DOHH2 (cell line): ENCODE measurements around the gene NAA30.

Source experiments
- H3F3A ChIP-seq: fragments of 200-600 bp; sonication (generic), shearing (Covaris generic); 2 replicates; pipeline ENCODE4 v1.6.0; 2016; ENCODE audit warnings: antibody characterized with exemption, mild to moderate bottlenecking; ENCODE audit not compliant: control insufficient read depth, insufficient read depth
- H3K27ac ChIP-seq: fragments of 200-600 bp; sonication (generic); 2 replicates; pipeline ENCODE4 v1.5.1; 2014; ENCODE audit warnings: low read depth, mild to moderate bottlenecking, low read length, moderate library complexity
- H3K27me3 ChIP-seq: fragments of 200-600 bp; sonication (generic); 2 replicates; pipeline ENCODE4 v1.6.1; 2014; ENCODE audit warnings: mild to moderate bottlenecking, low read length, mixed read lengths; ENCODE audit not compliant: control insufficient read depth
- H3K36me3 ChIP-seq: fragments of 200-600 bp; sonication (generic); 2 replicates; pipeline ENCODE4 v1.6.1; 2014; ENCODE audit warnings: mild to moderate bottlenecking, low read length, moderate library complexity, mixed read lengths; ENCODE audit not compliant: control insufficient read depth
- H3K4me1 ChIP-seq: fragments of 200-600 bp; sonication (generic); 2 replicates; pipeline ENCODE4 v1.6.1; 2014; ENCODE audit warnings: mild to moderate bottlenecking, low read length, mixed read lengths; ENCODE audit not compliant: control insufficient read depth
- H3K4me2 ChIP-seq: fragments of 200-600 bp; sonication (generic); 2 replicates; pipeline ENCODE4 v1.6.0; 2014; ENCODE audit warnings: mild to moderate bottlenecking, low read length, moderate library complexity
- H3K4me3 ChIP-seq: fragments of 200-600 bp; sonication (generic); 2 replicates; pipeline ENCODE4 v1.5.1; 2014; ENCODE audit warnings: mild to moderate bottlenecking, low read length, mixed read lengths
- H3K79me2 ChIP-seq: fragments of 200-600 bp; sonication (generic); 2 replicates; pipeline ENCODE4 v1.6.1; 2014; ENCODE audit warnings: mild to moderate bottlenecking, low read length, mixed read lengths; ENCODE audit not compliant: control insufficient read depth
- H3K9me2 ChIP-seq: fragments of 200-600 bp; sonication (generic); replicated peaks from 2 replicates; pipeline ENCODE4 v1.6.1; 2014; ENCODE audit warnings: mild to moderate bottlenecking, low read length, mixed read lengths; ENCODE audit not compliant: control insufficient read depth
- H3K9me3 ChIP-seq: fragments of 200-600 bp; sonication (generic); 2 replicates; pipeline ENCODE4 v1.6.1; 2014; ENCODE audit warnings: antibody characterized with exemption, low read length, mixed read lengths; ENCODE audit not compliant: control insufficient read depth, insufficient read depth
- H4K20me1 ChIP-seq: fragments of 200-600 bp; sonication (generic); 2 replicates; pipeline ENCODE4 v1.6.0; 2014; ENCODE audit warnings: low read depth, mild to moderate bottlenecking, antibody characterized with exemption, low read length, moderate library complexity; ENCODE audit not compliant: control insufficient read depth, insufficient read depth
- EZH2phosphoT487 ChIP-seq: fragments of 200-600 bp; sonication (generic); IDR thresholded peaks from 2 replicates; pipeline ENCODE4 v1.6.1; 2017; ENCODE audit warnings: borderline replicate concordance, mild to moderate bottlenecking, antibody characterized with exemption, low read length, moderate library complexity, mixed read lengths
- TF ChIP-seq, protein P1 (sequence below): fragments of 200-600 bp; sonication (generic); IDR thresholded peaks from one replicate; pipeline ENCODE4 v1.5.1; 2014; ENCODE audit warnings: antibody characterized with exemption, mild to moderate bottlenecking, low read depth, low read length; ENCODE audit not compliant: poor library complexity, severe bottlenecking

The NAA30 gene

DNA sequence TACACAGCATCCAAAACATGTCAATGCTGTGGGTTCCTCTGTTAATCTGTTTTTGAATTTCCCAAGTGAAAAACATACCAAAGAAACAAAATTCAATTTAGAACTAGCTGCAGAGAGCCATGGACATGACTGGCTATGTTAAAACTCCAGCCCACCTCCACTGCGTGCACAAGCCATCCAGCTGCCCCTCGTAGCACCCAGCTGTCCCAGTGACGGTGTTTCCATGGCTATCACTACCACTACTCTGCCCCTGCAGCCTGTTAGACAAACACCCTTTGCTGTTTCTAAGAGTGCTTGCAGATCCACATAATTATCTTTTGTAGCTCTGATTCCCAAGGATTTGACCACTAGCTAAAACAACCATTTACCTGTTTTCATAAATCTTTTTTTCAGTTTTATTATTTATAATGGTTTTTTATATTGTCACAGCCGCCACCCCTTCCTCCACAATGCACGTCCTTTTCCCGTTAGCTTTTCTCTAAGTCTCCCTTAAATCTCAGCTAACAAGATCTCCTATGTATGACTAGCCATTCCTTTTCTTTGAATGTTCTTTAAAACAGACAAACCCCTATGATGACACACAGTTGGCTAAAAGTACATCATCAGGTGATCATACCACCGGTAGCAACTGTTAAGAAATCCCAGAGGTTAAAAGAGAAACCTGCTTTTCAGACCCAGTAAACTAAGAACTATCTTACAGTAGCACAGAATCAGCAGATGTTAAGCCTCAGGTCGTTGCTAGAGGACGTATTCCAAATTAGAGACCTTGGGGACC lies 37.8 kb upstream of the NAA30 start:
- H3K36me3 ChIP-seq, result no peaks in the 10 kb centered on the region
- H3K27ac ChIP-seq, result no peak overlapping the region
- no peaks in the 10 kb centered on the region for H4K20me1 ChIP-seq
- no peak overlapping the region for H3K4me2 ChIP-seq
- H3K4me1 ChIP-seq, result no peaks in the 10 kb centered on the region
- no peaks in the 10 kb centered on the region for H3K9me2 ChIP-seq
- H3K9me3 ChIP-seq, result no peaks in the 10 kb centered on the region
- no peaks in the 10 kb centered on the region for H3K27me3 ChIP-seq
- no peak overlapping the region for H3K4me3 ChIP-seq
- no peaks in the 10 kb centered on the region for H3F3A ChIP-seq
- no peaks in the 10 kb centered on the region for H3K79me2 ChIP-seq
- TF ChIP-seq EZH2phosphoT487, result no peak
- TF ChIP-seq, protein P1, sequence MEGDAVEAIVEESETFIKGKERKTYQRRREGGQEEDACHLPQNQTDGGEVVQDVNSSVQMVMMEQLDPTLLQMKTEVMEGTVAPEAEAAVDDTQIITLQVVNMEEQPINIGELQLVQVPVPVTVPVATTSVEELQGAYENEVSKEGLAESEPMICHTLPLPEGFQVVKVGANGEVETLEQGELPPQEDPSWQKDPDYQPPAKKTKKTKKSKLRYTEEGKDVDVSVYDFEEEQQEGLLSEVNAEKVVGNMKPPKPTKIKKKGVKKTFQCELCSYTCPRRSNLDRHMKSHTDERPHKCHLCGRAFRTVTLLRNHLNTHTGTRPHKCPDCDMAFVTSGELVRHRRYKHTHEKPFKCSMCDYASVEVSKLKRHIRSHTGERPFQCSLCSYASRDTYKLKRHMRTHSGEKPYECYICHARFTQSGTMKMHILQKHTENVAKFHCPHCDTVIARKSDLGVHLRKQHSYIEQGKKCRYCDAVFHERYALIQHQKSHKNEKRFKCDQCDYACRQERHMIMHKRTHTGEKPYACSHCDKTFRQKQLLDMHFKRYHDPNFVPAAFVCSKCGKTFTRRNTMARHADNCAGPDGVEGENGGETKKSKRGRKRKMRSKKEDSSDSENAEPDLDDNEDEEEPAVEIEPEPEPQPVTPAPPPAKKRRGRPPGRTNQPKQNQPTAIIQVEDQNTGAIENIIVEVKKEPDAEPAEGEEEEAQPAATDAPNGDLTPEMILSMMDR, result no peak

DNA sequence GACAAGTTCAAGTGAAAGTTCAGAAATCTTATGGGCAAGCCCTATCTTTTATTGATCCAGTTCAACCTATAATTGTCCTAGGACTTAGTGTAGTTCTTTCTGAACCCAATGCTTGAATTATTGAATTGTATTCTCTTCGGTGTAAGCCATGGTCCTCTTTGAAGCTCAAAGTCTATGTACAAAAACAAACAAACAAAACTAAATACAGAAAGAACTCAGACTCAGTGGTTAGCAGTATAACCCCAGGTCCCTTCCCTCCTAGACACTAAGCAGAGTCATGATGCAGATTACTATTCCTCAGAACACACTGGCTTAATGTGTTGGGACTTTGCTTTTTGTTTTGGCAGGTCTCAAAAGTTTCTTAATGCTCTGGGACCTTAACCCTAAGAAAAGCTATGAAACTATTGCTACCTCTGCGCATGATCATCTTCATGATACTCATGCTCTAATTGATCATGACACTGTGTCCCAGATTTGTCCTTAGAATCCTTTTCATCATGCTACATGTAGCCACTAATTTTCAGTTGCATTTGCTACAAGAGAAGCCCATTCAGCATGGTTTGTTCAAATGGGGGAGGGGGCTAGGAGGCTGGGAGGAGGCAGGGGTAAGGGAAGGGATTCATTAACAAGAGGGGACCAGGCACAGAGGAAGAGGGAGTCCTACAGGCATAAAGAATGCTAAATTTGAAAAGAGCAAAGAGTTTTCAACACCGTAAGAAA lies 35.1 kb upstream of the NAA30 start:
- Histone ChIP-seq H3K79me2 (no peaks in the 10 kb centered on the region), H3K27ac (no peak overlapping the region)

DNA sequence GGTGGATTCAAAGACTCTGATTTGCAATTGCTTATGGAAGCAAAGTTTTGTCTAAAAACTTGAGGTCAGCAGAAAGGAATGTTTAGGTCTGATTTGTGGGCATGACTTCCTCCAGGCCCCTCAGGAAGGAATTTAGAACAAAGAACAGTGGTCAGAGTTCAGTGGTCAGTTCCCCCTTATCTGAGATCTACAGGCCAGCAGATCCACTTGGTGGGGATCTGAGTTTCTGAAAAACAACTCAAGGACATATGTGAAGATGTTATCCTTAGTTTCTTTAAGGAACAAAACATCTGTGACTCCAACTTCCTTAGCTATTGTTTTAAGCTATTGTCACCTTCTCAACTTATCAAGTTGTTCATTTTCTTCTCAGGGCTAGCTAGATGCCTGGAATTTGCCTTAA lies 28.0 kb upstream of the NAA30 start:
- Histone ChIP-seq H3K36me3 (no peaks in the 10 kb centered on the region), H3K4me2 (no peak overlapping the region), H3K9me3 (no peaks in the 10 kb centered on the region), H3K79me2 (no peaks in the 10 kb centered on the region), H3K27ac (no peak overlapping the region), H4K20me1 (no peaks in the 10 kb centered on the region), H3F3A (no peaks in the 10 kb centered on the region), H3K4me3 (no peak overlapping the region), H3K4me1 (no peaks in the 10 kb centered on the region), H3K27me3 (peaks cover 3% of the 10 kb centered on the region), H3K9me2 (no peaks in the 10 kb centered on the region)
- TF ChIP-seq EZH2phosphoT487, result no peak
- TF ChIP-seq, protein P1, result no peak

More for the DNA sequence above, 35.1 kb upstream of the NAA30 start:
- Histone ChIP-seq H4K20me1 (no peaks in the 10 kb centered on the region), H3K9me3 (no peaks in the 10 kb centered on the region), H3K27me3 (peaks cover 3% of the 10 kb centered on the region; the same call in 1 of the 2 replicates), H3K4me1 (no peaks in the 10 kb centered on the region), H3K4me2 (no peak overlapping the region), H3K36me3 (no peaks in the 10 kb centered on the region), H3F3A (no peaks in the 10 kb centered on the region), H3K9me2 (no peaks in the 10 kb centered on the region), H3K4me3 (no peak overlapping the region)
- TF ChIP-seq, protein P1, result no peak
- TF ChIP-seq EZH2phosphoT487, result no peak
